ENCODE data around the gene TTC28. TPM values are rescaled to one million over a fixed set of nuclear protein-coding genes. Genes with fewer than 3 reads are reported as not detected.
"Not testable (repeated sequence)": the region's sequence is repeated elsewhere in the genome, so short reads cannot be mapped to it uniquely, and the experiment has no call there.

TTC28 gene
- total RNA-seq, 1 donor from 2014 or later, result 10.4 TPM

- ATAC-seq, result peak; percentile 39
- intact Hi-C loops (cut with DNase I), result no loop called here
- no peak for DNase-seq (ENCODE audit: missing footprints)
These were observed 59.3 kb downstream of the TTC28 start for GRCh38 chr22:28620244-28620922.

GRCh38 chr22:28619236-28619635, 60.4 kb downstream of the TTC28 start:
- DNase-seq (ENCODE audit: missing footprints) (no peak), ATAC-seq (no peak)
- intact Hi-C loops (cut with DNase I), result no loop called here

GRCh38 chr22:28615423-28615822, 64.2 kb downstream of the TTC28 start:
- ATAC-seq; intact Hi-C loops (cut with DNase I): not testable (repeated sequence)

GRCh38 chr22:28609921-28610320, 69.7 kb downstream of the TTC28 start:
- DNase-seq (ENCODE audit: missing footprints), result no peak
- ATAC-seq, result no peak
- intact Hi-C loops (cut with DNase I), result loop anchor here (10.0 kb wide), 1 partner anchor 435 kb away; no protein-coding TSS in a partner anchor

More at GRCh38 chr22:28615423-28615822, 64.2 kb downstream of the TTC28 start:
- DNase-seq (ENCODE audit: missing footprints), result not testable (repeated sequence)

DNA sequence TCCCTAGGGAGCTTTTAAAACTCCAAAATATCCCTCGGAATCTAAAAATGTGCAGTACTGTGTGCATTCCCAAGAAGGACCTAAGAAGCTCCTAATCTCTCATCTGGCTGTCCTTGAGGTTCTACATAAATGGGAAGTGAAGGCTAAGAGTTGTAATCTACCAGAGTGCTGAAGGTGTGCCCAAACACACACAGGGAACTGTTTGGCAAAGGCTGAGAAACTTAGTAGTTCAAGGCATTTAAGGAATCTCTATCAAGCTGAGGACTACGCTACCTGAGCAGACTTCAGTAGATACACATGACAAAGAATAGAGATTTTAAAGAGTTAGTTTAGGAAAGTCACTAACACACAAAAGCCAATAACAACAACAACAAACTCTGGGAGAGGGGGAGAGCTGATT, 71.1 kb downstream of the TTC28 start:
- ATAC-seq (no peak), DNase-seq (ENCODE audit: missing footprints) (no peak)
- intact Hi-C loops (cut with DNase I), result loop anchor here (10.0 kb wide), 1 partner anchor 436 kb away; no protein-coding TSS in a partner anchor

DNA sequence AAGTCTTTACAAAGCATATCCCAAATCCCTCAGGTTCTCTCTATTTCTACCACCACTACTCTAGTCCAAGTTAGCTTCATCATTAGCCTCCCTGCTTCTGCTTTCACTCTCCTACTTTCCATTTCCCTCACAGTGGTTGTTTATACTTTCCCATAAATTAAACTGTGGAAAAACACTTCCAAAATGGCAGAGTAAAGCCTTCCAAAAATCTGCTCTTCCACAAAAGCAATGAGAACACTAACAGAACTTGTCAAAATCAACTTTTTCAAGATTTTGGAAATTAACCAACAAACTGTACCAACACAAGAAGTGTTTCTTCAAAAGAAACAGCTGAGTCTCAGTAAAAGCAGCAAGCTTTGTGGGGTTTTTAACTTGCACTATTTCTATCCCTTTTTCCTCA, 71.8 kb downstream of the TTC28 start:
- intact Hi-C loops (cut with DNase I), result loop anchor here (10.0 kb wide), 1 partner anchor 437 kb away; no protein-coding TSS in a partner anchor
- DNase-seq (ENCODE audit: missing footprints) (no peak), ATAC-seq (no peak)

GRCh38 chr22:28604966-28605761, 74.5 kb downstream of the TTC28 start:
- intact Hi-C loops (cut with DNase I), result loop anchor here (10.0 kb wide), 1 partner anchor 440 kb away; no protein-coding TSS in a partner anchor

GRCh38 chr22:28601915-28602314, 77.7 kb downstream of the TTC28 start:
- intact Hi-C loops (cut with DNase I), result loop anchor here (10.0 kb wide), 1 partner anchor 443 kb away; no protein-coding TSS in a partner anchor
- DNase-seq (ENCODE audit: missing footprints) (no peak), ATAC-seq (no peak)

More at GRCh38 chr22:28604966-28605761, 74.5 kb downstream of the TTC28 start:
- no peak for ATAC-seq
- no peak for DNase-seq (ENCODE audit: missing footprints)

- ATAC-seq, result no peak
- DNase-seq (ENCODE audit: missing footprints), result no peak
- intact Hi-C loops (cut with DNase I), result loop anchor here (1.0 to 10.0 kb wide), 2 partner anchors 229 to 444 kb away; no protein-coding TSS in a partner anchor
These were observed 79.0 kb downstream of the TTC28 start for GRCh38 chr22:28600546-28601143.

DNA sequence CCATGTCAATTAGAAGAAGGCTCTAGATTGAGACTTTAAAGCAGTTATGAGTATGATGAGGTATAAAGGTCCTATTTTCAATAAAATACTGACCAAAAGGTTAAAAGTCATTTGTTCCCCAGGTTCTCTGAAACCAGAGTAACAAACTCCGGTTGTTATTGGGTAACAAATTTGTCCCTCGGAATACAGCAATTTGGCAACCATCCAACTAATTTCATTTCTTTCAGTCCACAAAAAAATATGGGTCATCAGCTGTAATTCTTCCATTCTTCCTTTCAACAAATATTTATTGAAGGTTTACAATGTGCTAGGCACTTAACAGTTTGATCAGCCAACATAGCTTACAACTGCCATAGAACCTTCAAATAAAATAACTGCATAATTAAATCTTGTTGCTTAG, 79.9 kb downstream of the TTC28 start:
- DNase-seq (ENCODE audit: missing footprints) (no peak), ATAC-seq (no peak)
- intact Hi-C loops (cut with DNase I), result loop anchor here (1.0 to 10.0 kb wide), 4 partner anchors 155 to 715 kb away; no protein-coding TSS in a partner anchor

DNA sequence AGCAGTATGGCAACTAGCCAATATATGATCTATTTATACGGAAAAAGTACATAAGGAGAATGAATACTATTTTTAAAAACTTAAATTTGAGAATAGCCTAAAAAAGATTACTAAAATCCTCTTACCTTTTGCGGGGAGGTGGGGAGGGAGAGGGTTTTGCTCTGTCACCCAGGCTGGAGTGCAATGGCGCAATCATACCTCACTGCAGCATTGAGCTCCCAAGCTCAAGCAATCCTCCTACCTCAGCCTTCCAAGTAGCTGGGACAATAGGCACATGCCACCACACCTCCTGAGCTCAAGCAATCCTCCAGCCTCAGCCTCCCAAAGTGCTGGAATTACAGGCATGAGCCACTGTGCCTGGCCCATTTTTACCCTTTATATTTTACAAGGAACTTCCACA, 82.0 kb downstream of the TTC28 start:
- intact Hi-C loops (cut with DNase I), result loop anchor here (10.0 kb wide), 2 partner anchors 153 to 713 kb away; no protein-coding TSS in a partner anchor
- DNase-seq (ENCODE audit: missing footprints) (no peak), ATAC-seq (no peak)

GRCh38 chr22:28594797-28595462, 84.7 kb downstream of the TTC28 start:
- no peak for DNase-seq (ENCODE audit: missing footprints)
- ATAC-seq, result peak; percentile 88
- intact Hi-C loops (cut with DNase I), result loop anchor here (1.0 to 10.0 kb wide), 4 partner anchors 150 to 710 kb away; no protein-coding TSS in a partner anchor

GRCh38 chr22:28594076-28594796, 85.4 kb downstream of the TTC28 start:
- ATAC-seq (no peak), DNase-seq (ENCODE audit: missing footprints) (no peak)
- intact Hi-C loops (cut with DNase I), result loop anchor here (1.0 to 10.0 kb wide), 4 partner anchors 149 to 709 kb away; no protein-coding TSS in a partner anchor

- ATAC-seq (no peak), DNase-seq (ENCODE audit: missing footprints) (no peak)
- intact Hi-C loops (cut with DNase I), result loop anchor here (10.0 kb wide), 2 partner anchors 148 to 708 kb away; no protein-coding TSS in a partner anchor
These were observed 86.3 kb downstream of the TTC28 start for GRCh38 chr22:28593299-28593698.

GRCh38 chr22:28589102-28589750, 90.4 kb downstream of the TTC28 start:
- ATAC-seq (no peak), DNase-seq (ENCODE audit: missing footprints) (no peak)
- intact Hi-C loops (cut with DNase I), result no loop called here

- intact Hi-C loops (cut with DNase I), result no loop called here
- ATAC-seq (no peak), DNase-seq (ENCODE audit: missing footprints) (no peak)
These were observed 94.3 kb downstream of the TTC28 start for GRCh38 chr22:28585324-28585723.

GRCh38 chr22:28582806-28583205, 96.8 kb downstream of the TTC28 start:
- ATAC-seq (no peak), DNase-seq (ENCODE audit: missing footprints) (no peak)
- intact Hi-C loops (cut with DNase I), result no loop called here

All from Right ventricle myocardium inferior (tissue), 1 donor.